DOHH2 (cell line): ENCODE measurements around the gene MED12L.

Source experiments
- H3F3A ChIP-seq: fragments of 200-600 bp; sonication (generic), shearing (Covaris generic); 2 replicates; pipeline ENCODE4 v1.6.0; 2016; ENCODE audit warnings: antibody characterized with exemption, mild to moderate bottlenecking; ENCODE audit not compliant: control insufficient read depth, insufficient read depth
- H3K27ac ChIP-seq: fragments of 200-600 bp; sonication (generic); 2 replicates; pipeline ENCODE4 v1.5.1; 2014; ENCODE audit warnings: low read depth, mild to moderate bottlenecking, low read length, moderate library complexity
- H3K27me3 ChIP-seq: fragments of 200-600 bp; sonication (generic); 2 replicates; pipeline ENCODE4 v1.6.1; 2014; ENCODE audit warnings: mild to moderate bottlenecking, low read length, mixed read lengths; ENCODE audit not compliant: control insufficient read depth
- H3K36me3 ChIP-seq: fragments of 200-600 bp; sonication (generic); 2 replicates; pipeline ENCODE4 v1.6.1; 2014; ENCODE audit warnings: mild to moderate bottlenecking, low read length, moderate library complexity, mixed read lengths; ENCODE audit not compliant: control insufficient read depth
- H3K4me1 ChIP-seq: fragments of 200-600 bp; sonication (generic); 2 replicates; pipeline ENCODE4 v1.6.1; 2014; ENCODE audit warnings: mild to moderate bottlenecking, low read length, mixed read lengths; ENCODE audit not compliant: control insufficient read depth
- H3K4me2 ChIP-seq: fragments of 200-600 bp; sonication (generic); 2 replicates; pipeline ENCODE4 v1.6.0; 2014; ENCODE audit warnings: mild to moderate bottlenecking, low read length, moderate library complexity
- H3K4me3 ChIP-seq: fragments of 200-600 bp; sonication (generic); 2 replicates; pipeline ENCODE4 v1.5.1; 2014; ENCODE audit warnings: mild to moderate bottlenecking, low read length, mixed read lengths
- H3K79me2 ChIP-seq: fragments of 200-600 bp; sonication (generic); 2 replicates; pipeline ENCODE4 v1.6.1; 2014; ENCODE audit warnings: mild to moderate bottlenecking, low read length, mixed read lengths; ENCODE audit not compliant: control insufficient read depth
- H3K9me2 ChIP-seq: fragments of 200-600 bp; sonication (generic); replicated peaks from 2 replicates; pipeline ENCODE4 v1.6.1; 2014; ENCODE audit warnings: mild to moderate bottlenecking, low read length, mixed read lengths; ENCODE audit not compliant: control insufficient read depth
- H3K9me3 ChIP-seq: fragments of 200-600 bp; sonication (generic); 2 replicates; pipeline ENCODE4 v1.6.1; 2014; ENCODE audit warnings: antibody characterized with exemption, low read length, mixed read lengths; ENCODE audit not compliant: control insufficient read depth, insufficient read depth
- H4K20me1 ChIP-seq: fragments of 200-600 bp; sonication (generic); 2 replicates; pipeline ENCODE4 v1.6.0; 2014; ENCODE audit warnings: low read depth, mild to moderate bottlenecking, antibody characterized with exemption, low read length, moderate library complexity; ENCODE audit not compliant: control insufficient read depth, insufficient read depth
- EZH2phosphoT487 ChIP-seq: fragments of 200-600 bp; sonication (generic); IDR thresholded peaks from 2 replicates; pipeline ENCODE4 v1.6.1; 2017; ENCODE audit warnings: borderline replicate concordance, mild to moderate bottlenecking, antibody characterized with exemption, low read length, moderate library complexity, mixed read lengths
- TF ChIP-seq, protein P1 (sequence below): fragments of 200-600 bp; sonication (generic); IDR thresholded peaks from one replicate; pipeline ENCODE4 v1.5.1; 2014; ENCODE audit warnings: antibody characterized with exemption, mild to moderate bottlenecking, low read depth, low read length; ENCODE audit not compliant: poor library complexity, severe bottlenecking

Gene MED12L

DNA sequence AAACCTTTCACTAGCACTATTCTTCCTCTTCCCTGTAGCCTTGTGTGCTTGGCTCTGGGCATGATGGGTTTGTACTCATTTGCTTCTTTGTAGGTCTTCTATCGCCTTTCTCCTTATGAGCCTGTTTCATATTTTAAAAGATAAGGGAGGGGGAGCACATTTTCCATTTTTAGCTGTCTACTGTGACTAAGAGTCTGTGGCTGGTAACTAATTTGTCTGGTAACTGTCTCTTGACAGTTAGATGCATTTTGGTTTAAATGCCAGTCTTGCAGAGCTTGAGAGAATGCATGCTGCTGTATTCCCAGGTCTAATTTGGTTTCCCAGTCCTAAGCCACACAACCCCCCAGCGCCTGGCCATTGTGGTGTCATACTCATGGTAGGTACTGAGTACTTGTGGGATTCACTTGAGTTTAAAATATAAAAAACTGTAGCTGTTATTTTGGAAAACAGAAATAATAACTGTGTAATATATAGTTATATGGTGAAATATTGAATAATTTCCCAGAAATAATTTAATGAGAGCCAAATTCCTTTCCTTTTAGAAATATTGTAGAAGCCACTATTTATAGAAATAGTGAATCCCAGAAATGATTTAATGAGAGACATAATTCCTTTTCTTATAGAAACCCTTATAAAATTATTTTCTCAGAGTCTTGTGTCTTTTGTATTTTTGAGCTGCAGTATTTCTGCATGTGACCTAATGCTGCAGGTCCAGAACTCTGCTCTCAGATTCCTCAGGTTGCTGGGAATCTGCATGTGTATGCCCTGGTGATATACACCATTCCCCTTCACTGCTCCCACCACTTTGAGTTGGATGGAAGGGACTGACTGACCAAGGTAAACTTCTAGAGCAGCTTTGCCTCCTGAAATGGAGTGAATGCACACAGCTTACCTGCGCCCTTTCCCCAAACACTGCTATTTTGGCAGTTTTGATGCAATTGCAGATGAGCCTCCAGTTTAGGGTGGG is 131.5 kb downstream of the MED12L start:
- Histone ChIP-seq H3K79me2 (no peaks in the 10 kb centered on the region), H3K36me3 (no peaks in the 10 kb centered on the region), H3K4me1 (no peaks in the 10 kb centered on the region), H4K20me1 (no peaks in the 10 kb centered on the region), H3K9me2 (no peaks in the 10 kb centered on the region), H3K27me3 (no peaks in the 10 kb centered on the region), H3K4me3 (no peak overlapping the region), H3K27ac (no peak overlapping the region), H3F3A (no peaks in the 10 kb centered on the region), H3K4me2 (no peak overlapping the region), H3K9me3 (no peaks in the 10 kb centered on the region)
- no peak for TF ChIP-seq EZH2phosphoT487
- TF ChIP-seq, protein P1, sequence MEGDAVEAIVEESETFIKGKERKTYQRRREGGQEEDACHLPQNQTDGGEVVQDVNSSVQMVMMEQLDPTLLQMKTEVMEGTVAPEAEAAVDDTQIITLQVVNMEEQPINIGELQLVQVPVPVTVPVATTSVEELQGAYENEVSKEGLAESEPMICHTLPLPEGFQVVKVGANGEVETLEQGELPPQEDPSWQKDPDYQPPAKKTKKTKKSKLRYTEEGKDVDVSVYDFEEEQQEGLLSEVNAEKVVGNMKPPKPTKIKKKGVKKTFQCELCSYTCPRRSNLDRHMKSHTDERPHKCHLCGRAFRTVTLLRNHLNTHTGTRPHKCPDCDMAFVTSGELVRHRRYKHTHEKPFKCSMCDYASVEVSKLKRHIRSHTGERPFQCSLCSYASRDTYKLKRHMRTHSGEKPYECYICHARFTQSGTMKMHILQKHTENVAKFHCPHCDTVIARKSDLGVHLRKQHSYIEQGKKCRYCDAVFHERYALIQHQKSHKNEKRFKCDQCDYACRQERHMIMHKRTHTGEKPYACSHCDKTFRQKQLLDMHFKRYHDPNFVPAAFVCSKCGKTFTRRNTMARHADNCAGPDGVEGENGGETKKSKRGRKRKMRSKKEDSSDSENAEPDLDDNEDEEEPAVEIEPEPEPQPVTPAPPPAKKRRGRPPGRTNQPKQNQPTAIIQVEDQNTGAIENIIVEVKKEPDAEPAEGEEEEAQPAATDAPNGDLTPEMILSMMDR = no peak

DNA sequence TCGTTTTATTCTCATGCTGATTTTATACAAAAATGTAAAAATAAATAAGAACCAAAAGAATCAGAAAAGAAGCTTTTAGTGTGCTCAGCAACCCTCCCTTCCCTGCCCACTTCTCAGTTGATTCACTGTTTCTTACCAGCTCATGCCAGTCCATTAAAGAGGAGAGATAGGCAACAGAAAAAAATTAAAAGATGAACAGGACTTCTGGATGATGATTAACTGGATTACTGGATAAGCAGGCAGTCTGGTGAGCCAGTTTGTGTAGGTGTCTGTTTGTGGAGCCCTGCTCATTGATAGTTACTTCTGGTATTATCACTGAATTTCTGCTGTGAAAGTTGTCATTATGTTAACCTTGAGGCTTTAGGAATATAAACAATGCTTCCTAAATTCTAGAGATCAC is 132.7 kb downstream of the MED12L start:
- Histone ChIP-seq H3K36me3 (no peaks in the 10 kb centered on the region), H3K4me1 (no peaks in the 10 kb centered on the region), H3K79me2 (no peaks in the 10 kb centered on the region), H3K27me3 (no peaks in the 10 kb centered on the region), H3K9me2 (no peaks in the 10 kb centered on the region), H3K27ac (no peak overlapping the region), H4K20me1 (no peaks in the 10 kb centered on the region), H3K4me2 (no peak overlapping the region), H3K9me3 (no peaks in the 10 kb centered on the region), H3K4me3 (no peak overlapping the region), H3F3A (no peaks in the 10 kb centered on the region)
- TF ChIP-seq EZH2phosphoT487 = no peak
- TF ChIP-seq, protein P1 = no peak

DNA sequence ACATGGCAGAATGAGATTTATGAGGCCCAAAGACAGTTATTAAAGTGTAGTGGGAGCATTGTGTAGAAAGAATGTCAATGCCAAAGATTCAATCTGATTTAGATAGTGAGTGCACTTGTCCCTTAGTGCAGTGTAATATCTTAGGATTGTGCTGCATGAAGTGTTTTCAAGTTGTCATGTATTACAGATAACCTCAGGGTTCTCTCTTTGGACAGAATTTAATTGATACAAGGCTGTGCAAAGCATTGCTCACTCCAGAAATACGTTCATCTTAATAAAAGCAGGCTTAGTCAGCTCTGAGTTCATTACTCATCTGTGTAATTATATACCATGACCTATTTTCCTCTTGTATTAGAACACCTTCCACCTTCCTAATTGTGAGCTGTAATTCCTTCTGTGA is 133.6 kb downstream of the MED12L start:
- Histone ChIP-seq H3K27ac (no peak overlapping the region), H3K4me1 (no peaks in the 10 kb centered on the region), H3F3A (no peaks in the 10 kb centered on the region), H3K79me2 (no peaks in the 10 kb centered on the region), H3K4me2 (no peak overlapping the region), H3K9me2 (no peaks in the 10 kb centered on the region), H3K4me3 (no peak overlapping the region), H3K9me3 (no peaks in the 10 kb centered on the region), H4K20me1 (no peaks in the 10 kb centered on the region), H3K36me3 (no peaks in the 10 kb centered on the region), H3K27me3 (no peaks in the 10 kb centered on the region)
- TF ChIP-seq EZH2phosphoT487 = no peak
- TF ChIP-seq, protein P1 = no peak
